ENCODE results near the gene CBX7.

DNA sequence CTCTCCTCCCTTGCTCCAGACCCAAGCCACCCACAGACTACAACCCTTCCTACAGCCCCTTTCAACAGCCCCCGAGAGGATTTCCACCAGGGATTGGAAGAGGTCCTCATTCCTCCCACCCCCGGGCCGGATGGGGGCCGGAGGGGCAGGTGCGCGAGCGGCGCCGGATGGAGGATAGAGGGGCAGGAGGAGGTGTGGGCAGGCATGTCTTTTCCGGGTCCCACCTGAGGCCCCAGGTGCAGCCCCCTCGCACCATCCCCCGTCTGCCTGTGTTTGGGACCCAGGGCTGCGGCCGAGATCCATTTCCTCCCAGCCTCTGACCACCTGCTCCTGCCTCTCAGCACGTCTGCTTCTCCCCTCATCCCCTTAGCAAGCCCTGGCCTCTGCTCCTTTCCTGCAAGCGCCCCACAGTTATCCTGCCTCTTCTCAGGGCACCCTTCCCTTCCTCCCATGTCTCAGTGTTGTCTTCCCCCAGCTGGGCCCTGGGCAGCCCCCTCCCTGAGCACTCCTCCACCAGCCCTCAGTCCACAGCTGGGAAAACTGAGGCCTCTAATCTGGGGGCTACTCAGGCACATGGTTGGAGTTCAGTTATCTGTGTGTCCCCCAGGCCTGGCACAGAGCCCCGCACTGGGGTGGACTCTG is 19.3 kb upstream of the CBX7 start:
- TF ChIP-seq POLR2AphosphoS5 (IDR thresholded peaks at IDR 0.05) (no peak), EZH2 (IDR thresholded peaks at IDR 0.05; ENCODE audit: borderline replicate concordance, insufficient read depth, low read length, poor library complexity, severe bottlenecking) (no peak), MXI1 (conservative IDR thresholded peaks at IDR 0.05; ENCODE audit: poor library complexity, severe bottlenecking) (no peak)
- TF ChIP-seq, protein P1, sequence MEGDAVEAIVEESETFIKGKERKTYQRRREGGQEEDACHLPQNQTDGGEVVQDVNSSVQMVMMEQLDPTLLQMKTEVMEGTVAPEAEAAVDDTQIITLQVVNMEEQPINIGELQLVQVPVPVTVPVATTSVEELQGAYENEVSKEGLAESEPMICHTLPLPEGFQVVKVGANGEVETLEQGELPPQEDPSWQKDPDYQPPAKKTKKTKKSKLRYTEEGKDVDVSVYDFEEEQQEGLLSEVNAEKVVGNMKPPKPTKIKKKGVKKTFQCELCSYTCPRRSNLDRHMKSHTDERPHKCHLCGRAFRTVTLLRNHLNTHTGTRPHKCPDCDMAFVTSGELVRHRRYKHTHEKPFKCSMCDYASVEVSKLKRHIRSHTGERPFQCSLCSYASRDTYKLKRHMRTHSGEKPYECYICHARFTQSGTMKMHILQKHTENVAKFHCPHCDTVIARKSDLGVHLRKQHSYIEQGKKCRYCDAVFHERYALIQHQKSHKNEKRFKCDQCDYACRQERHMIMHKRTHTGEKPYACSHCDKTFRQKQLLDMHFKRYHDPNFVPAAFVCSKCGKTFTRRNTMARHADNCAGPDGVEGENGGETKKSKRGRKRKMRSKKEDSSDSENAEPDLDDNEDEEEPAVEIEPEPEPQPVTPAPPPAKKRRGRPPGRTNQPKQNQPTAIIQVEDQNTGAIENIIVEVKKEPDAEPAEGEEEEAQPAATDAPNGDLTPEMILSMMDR (IDR thresholded peaks at IDR 0.05; ENCODE audit: poor library complexity, severe bottlenecking), result no peak
- TF ChIP-seq, protein P2, sequence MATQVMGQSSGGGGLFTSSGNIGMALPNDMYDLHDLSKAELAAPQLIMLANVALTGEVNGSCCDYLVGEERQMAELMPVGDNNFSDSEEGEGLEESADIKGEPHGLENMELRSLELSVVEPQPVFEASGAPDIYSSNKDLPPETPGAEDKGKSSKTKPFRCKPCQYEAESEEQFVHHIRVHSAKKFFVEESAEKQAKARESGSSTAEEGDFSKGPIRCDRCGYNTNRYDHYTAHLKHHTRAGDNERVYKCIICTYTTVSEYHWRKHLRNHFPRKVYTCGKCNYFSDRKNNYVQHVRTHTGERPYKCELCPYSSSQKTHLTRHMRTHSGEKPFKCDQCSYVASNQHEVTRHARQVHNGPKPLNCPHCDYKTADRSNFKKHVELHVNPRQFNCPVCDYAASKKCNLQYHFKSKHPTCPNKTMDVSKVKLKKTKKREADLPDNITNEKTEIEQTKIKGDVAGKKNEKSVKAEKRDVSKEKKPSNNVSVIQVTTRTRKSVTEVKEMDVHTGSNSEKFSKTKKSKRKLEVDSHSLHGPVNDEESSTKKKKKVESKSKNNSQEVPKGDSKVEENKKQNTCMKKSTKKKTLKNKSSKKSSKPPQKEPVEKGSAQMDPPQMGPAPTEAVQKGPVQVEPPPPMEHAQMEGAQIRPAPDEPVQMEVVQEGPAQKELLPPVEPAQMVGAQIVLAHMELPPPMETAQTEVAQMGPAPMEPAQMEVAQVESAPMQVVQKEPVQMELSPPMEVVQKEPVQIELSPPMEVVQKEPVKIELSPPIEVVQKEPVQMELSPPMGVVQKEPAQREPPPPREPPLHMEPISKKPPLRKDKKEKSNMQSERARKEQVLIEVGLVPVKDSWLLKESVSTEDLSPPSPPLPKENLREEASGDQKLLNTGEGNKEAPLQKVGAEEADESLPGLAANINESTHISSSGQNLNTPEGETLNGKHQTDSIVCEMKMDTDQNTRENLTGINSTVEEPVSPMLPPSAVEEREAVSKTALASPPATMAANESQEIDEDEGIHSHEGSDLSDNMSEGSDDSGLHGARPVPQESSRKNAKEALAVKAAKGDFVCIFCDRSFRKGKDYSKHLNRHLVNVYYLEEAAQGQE (IDR thresholded peaks at IDR 0.05; ENCODE audit: borderline replicate concordance), result no peak

Data from neural cell (in vitro differentiated cells).